Islet precursor cell (in vitro differentiated cells): ENCODE measurements around the gene RBP4.

Source experiments
- DNase-seq: peaks from one replicate; pipeline ENCODE4 v3.0.0-alpha.2; 2018

Gene RBP4

DNA sequence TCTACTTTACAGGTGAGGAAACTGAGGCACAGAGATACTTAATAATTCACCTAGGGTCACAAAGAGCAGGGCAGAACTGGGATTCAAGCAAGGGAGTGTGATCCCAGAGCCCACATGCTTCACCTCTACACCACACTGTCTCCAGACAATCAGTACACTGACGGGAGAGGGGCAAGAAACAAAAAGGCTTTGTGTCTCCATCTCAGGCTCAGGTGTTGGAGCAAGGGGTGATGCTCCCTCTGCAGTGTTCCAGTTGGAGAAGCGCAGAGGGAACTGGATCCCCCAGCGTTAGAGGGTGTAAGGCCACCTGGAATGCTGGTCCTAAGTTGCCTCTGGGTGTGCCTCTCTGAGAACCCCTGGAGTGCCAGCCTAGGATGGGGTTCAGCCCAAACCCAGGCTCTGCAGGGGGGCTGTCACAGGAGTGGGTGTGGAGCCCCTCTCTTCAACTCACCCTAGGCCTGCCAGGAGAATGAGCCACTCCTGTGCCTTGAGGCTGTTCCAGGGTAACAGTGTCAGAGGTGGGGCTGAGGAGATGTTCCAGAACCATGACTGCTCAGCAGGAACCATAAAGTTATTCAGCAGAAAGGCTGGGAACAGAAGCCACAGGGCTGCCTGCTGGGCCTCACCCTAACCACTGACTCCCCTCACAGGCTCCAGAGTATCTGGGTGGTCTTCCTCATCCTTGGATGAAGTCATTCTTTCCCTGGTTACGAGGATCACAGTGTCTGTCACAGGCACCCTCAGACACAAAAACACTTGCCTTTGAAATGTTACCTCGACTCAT lies 5.5 kb downstream of the RBP4 start:
- peak; percentile 90 for DNase-seq

GRCh38 chr10:93594518-93594917 lies 6.5 kb downstream of the RBP4 start:
- no peak for DNase-seq

DNA sequence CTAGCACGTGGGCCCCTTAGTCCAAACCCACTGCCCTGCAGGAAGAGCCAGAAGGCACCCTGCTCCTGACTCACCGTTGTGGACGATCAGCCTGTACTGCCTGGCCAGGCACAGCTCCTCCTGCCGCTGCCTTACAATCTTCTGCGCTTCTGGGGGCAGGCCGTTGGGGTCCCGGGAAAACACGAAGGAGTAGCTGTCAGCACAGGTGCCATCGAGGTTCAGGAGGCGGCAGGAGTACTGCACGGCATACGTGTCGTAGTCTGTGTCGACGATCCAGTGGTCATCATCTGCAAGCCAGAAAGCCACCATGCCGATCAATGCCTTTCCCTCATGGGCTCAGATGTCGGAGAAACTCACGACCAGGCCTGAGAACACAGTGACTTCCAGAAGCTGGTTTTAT lies 7.3 kb downstream of the RBP4 start:
- DNase-seq = no peak

DNA sequence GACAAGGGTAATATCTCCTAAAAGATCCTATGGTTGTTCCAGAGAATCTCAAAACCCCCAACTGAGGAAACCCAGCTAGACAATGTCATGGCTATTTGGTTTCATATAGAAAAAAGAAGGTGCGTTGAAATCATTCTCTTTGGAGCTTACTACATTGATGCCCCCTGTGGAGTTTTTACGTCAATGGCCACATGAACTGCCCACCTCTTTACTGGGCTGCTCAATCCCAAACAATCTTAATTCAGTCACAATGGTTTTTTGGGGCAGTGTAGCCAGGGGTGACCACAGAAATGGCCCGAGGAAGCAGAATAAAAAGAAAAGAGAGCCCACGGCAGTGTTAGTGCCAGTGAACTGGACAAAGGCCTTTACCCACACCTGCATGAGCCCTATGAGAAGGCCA lies 7.8 kb downstream of the RBP4 start:
- no peak for DNase-seq

- DNase-seq = no peak
Observed at GRCh38 chr10:93591065-93591808, 9.8 kb downstream of the RBP4 start.

GRCh38 chr10:93590638-93591037 lies 10.4 kb downstream of the RBP4 start:
- peak; percentile 17 for DNase-seq

DNA sequence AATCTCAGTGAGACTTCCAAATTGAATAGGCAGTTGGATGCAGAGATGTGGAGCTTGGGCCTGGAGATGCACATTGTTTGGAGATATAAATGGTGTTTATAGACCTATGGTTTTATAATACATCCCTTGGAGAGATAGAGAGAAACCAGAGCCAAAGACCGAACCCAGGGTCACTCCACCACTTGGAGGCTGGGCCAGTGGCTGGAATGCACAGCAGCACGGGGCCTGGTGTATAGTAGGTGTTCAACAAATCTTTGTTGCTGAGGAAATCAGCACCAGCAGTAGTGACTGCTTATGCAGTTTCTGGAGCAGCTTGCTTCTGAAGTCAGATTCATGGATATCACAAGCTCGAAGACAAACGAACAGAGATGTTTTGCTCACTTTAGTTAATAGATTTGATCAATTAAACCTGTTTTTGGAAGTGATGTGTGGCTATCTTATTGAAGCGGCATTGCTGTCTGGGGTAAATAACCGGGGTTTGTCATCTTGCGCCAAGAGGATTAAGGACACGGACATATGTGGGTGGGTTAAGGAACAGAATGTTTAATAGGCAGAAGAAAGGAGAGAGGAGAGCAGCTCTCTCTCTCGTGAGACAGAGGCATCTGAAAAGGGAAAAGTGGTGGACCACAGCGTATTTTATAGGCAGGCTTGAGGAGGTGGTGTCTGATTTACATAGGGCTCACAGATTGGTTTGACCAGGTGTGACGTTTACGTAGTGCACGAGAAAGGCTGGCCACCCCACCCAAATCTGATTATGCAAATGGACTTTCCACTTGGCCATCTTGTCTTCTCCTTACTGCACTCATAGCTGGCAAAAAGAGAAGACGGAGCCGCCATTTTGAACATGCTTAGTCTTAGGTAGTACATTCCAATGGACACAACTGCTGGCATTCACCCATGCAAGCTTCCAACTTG lies 11.1 kb downstream of the RBP4 start:
- DNase-seq = peak; percentile 31

DNA sequence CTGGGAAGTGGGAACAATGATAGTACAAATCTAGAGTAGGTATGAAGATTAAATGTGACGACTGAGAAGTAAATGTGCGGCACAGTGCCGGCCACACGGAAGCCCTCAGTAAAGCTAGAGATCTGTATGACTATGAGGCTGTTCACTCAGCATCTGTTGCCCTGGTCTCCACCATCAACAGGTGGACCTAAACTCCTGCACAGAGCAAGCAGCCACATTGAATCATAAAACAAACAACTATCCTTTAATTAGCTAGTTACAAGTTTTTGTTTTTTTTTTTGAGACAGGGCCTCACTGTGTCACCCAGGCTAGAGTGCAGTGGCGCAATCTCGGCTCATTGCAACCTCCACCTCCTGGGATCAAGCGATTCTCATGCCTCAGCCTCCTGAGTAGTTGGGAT lies 16.6 kb downstream of the RBP4 start:
- no peak for DNase-seq

DNA sequence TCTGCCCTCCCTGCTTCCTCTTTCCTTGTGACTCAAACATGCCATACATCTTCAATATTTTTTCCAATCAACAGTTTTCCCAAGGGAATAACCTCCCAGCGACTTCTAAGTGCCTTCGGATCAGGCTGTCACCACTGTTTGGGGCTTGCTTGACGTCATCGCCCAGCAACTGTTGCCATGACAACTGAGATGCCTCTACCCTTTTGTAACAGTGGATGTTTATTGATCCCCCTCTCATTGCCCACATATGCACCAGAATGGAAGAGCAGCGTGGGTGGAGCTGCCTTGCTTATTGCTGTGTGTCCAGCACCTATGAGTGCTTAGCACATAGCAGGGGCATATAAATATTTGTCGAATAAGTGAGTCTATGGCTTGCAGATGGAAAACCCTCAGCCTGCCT lies 20.2 kb downstream of the RBP4 start:
- peak; percentile 68 for DNase-seq

DNA sequence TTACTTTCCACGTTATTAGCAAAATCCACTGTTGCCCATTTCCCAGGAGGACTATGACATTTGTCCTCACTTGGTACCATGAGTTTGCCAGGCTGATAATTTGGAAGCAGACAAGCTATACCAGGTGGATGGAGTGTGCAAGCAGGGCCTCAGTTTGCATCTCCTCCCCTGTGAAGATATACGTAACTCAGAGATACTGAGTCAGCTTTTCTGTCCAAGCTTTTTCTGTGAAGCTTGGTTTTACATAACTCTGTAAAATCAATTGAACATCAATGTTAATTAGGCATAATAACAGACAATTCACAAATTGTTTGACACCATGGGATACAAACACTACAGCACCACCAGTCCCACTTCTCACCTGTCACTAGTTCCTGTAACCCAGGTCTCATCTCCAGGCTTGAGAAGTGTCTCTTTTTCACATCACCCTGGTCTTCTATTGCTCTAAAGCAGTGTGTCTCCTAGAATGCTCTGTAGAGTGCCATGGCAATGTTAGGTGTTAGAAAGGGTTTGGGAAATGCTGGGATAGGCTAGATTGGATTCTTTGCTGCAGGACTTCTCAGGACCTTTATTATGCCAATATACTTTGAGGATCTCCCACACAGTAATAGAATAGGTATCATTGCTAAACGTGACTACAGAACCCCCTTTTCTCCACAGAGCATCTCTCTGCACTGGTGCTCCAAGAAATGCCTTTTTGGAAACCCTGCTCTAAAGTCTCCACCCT lies 20.9 kb downstream of the RBP4 start:
- no peak for DNase-seq

- DNase-seq = peak; percentile 78
Observed at GRCh38 chr10:93579089-93579488, 21.9 kb downstream of the RBP4 start.

- DNase-seq = no peak
Observed at GRCh38 chr10:93577565-93577964, 23.5 kb downstream of the RBP4 start.

- DNase-seq = no peak
Observed at GRCh38 chr10:93576888-93577287, 24.1 kb downstream of the RBP4 start.

DNA sequence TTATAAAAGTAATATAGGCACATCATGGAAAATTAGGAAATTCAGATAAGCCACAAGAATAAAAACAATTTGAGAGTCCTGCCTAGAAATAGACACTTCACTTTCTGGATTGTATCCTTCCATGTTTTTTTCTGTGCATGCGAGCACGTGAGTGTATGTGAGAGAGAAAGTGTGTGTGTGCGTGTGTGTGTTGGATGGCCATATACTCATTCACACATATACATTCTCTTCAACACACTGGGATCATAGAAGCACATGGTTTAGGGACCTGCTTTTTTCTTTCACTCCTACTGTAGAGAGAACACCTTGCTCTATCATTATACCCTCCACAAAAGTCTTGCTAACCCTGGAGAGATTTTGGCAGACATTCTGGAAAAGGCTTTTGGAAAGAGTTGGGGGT lies 27.1 kb downstream of the RBP4 start:
- no peak for DNase-seq

GRCh38 chr10:93573051-93573909 lies 27.8 kb downstream of the RBP4 start:
- no peak for DNase-seq

DNA sequence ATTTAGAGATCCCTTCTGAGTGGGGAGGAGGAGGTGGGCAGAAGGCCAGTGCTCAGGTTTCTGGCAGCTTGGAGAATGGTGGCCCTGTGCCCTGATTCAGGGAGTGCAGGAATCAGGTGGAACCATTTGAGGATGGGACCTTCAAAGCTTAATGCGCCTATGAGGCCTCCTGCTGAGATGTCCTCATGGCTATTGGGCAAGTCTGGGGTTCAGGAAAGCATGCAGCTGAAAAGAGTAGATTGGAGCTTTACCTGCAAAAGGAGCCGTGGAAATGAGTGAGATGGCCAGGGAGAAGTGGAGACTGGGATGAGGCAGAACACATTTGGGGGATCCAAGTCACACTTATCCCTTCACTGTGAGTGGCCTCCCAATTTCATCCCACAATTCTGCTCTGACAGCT lies 28.4 kb downstream of the RBP4 start:
- no peak for DNase-seq

DNA sequence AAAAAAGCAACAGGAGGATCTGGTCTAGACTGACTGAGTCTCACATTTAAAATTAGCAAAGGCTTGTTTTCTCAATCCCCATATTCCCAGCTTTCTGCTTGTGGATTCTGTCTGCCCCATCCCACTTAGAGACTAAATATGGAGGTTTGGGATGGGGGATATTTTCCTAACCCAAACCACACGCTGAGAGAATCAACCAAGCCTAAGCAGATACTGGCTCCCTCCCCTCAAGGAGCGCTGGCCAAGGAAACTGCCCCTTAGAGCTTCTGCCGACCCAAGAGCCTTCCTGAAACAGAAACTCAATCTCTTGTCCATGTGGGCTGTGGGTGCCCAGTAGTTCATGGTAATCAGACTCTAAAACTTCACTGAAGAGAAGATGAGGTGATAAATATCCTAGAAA lies 30.7 kb downstream of the RBP4 start:
- no peak for DNase-seq

DNA sequence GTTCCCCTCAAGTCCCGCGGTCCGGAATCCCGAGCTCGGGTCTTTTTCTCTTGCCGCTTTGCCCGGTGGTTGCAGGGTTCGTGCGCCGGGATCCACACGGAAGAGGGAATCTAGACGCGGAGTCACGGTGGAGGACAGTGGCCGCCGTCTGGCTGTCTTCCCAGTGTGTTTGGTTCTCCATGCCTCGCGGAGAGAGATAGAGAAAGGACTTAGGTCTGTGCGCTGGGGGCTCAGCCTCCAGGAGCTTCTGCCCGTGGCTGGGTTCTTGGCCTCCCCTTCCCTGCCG lies 33.0 kb downstream of the RBP4 start:
- no peak for DNase-seq

- no peak for DNase-seq
Observed at GRCh38 chr10:93567277-93568104, 33.5 kb downstream of the RBP4 start.

GRCh38 chr10:93566435-93567276 lies 34.4 kb downstream of the RBP4 start, which contains the start of gene FFAR4:
Gene FFAR4 (plus strand): TSS chr10:93566665. CDS start chr10:93566721, 56 bp downstream.
- peak; percentile 71 for DNase-seq
